Brain microvascular endothelial cell (primary cell): ENCODE measurements around the gene CYP2W1.

Source experiments
- DNase-seq: peaks from one replicate; pipeline ENCODE4 v3.0.0-alpha.2; 2020
- H3K27ac ChIP-seq: fragments of 250-450 bp; sonication (Bioruptor Pico); 2 replicates; pipeline ENCODE4 v1.5.1; 2020; ENCODE audit warnings: mild to moderate bottlenecking, moderate library complexity
- H3K27me3 ChIP-seq: fragments of 250-450 bp; sonication (Bioruptor Pico); replicated peaks from 2 replicates; pipeline ENCODE4 v1.5.1; 2020; ENCODE audit warnings: mild to moderate bottlenecking
- H3K36me3 ChIP-seq: fragments of 250-450 bp; sonication (Bioruptor Pico); replicated peaks from 2 replicates; pipeline ENCODE4 v1.5.1; 2020; ENCODE audit warnings: mild to moderate bottlenecking
- H3K4me3 ChIP-seq: 2 replicates; pipeline ENCODE4 v1.5.1; 2011; ENCODE audit warnings: low read depth, mild to moderate bottlenecking, control low read depth, low read length, moderate library complexity
- CTCF ChIP-seq: IDR thresholded peaks from 2 replicates; pipeline ENCODE4 v1.5.1; 2011; ENCODE audit warnings: low read depth, mild to moderate bottlenecking, moderate library complexity, low read length, control low read depth, inconsistent platforms; ENCODE audit errors: missing control alignments
- in situ Hi-C: cut with HindIII; loops from 2 replicates; pipeline ENCODE4 v1.10.0; 2017; ENCODE audit warnings: low sequenced_read_pairs, low pct_ligation_motif_present

Gene CYP2W1

GRCh38 chr7:984361-985126 lies 1.6 kb downstream of the CYP2W1 start:
- in situ Hi-C loops, result no loop called here
- Histone ChIP-seq H3K36me3 (no peaks in the 10 kb centered on the region), H3K27me3 (no peaks in the 10 kb centered on the region), H3K27ac (no peak overlapping the region), H3K4me3 (no peak overlapping the region)
- no peak for TF ChIP-seq CTCF
- DNase-seq, result no peak

- Histone ChIP-seq H3K27me3 (no peaks in the 10 kb centered on the region), H3K36me3 (no peaks in the 10 kb centered on the region), H3K4me3 (no peak overlapping the region), H3K27ac (no peak overlapping the region)
- in situ Hi-C loops, result no loop called here
- no peak for DNase-seq
- no peak for TF ChIP-seq CTCF
Measured at GRCh38 chr7:985127-985416, 2.1 kb downstream of the CYP2W1 start.

- no peaks in the 10 kb centered on the region for H3K36me3 ChIP-seq
- in situ Hi-C loops, result no loop called here
- H3K27me3 ChIP-seq, result no peaks in the 10 kb centered on the region
- no peak overlapping the region for H3K27ac ChIP-seq
- DNase-seq, result peak; percentile 36
- no peak for TF ChIP-seq CTCF
- no peak overlapping the region for H3K4me3 ChIP-seq
Measured at GRCh38 chr7:985915-986741, 3.1 kb downstream of the CYP2W1 start.

- Histone ChIP-seq H3K36me3 (no peaks in the 10 kb centered on the region), H3K27ac (no peak overlapping the region), H3K4me3 (no peak overlapping the region), H3K27me3 (no peaks in the 10 kb centered on the region)
- no peak for DNase-seq
- no peak for TF ChIP-seq CTCF
- in situ Hi-C loops, result no loop called here
Measured at GRCh38 chr7:986766-987751, 4.1 kb downstream of the CYP2W1 start.

- no peak for TF ChIP-seq CTCF
- H3K4me3 ChIP-seq, result no peak overlapping the region
- H3K36me3 ChIP-seq, result no peaks in the 10 kb centered on the region
- H3K27ac ChIP-seq, result no peak overlapping the region
- H3K27me3 ChIP-seq, result no peaks in the 10 kb centered on the region
- in situ Hi-C loops, result no loop called here
- DNase-seq, result no peak
Measured at GRCh38 chr7:987909-988308, 4.9 kb downstream of the CYP2W1 start.
